ENCODE data around the gene WFIKKN1. TPM values are rescaled to one million over a fixed set of nuclear protein-coding genes. Genes with fewer than 3 reads are reported as not detected.
"Not testable (repeated sequence)": the region's sequence is repeated elsewhere in the genome, so short reads cannot be mapped to it uniquely, and the experiment has no call there.

The WFIKKN1 gene
- total and polyA plus RNA-seq, 10 donors = 0.15 to 1.8 (median 0.94) TPM

- Histone ChIP-seq H3K4me1 (peaks cover 9 to 60% (median 38%) of the 10 kb centered on the region in 6 donors), H3K27ac (no peak overlapping the region)
- 55 to 79% (median 68%) methylated on average over 27 to 34 of the region's 34 CpGs for WGBS, 5 donors
Measured at GRCh38 chr16:595942-596735, 34.6 kb upstream of the WFIKKN1 start.

GRCh38 chr16:596736-597060 is 34.1 kb upstream of the WFIKKN1 start:
- H3K9me3 ChIP-seq = no peaks in the 10 kb centered on the region
- intact Hi-C loops (cut with DNase I; ENCODE audit: low total_unique reads) = no loop called here
- no peak overlapping the region for H3K4me3 ChIP-seq
- DNase-seq = no peak
- no peak for TF ChIP-seq POLR2AphosphoS5 (IDR thresholded peaks at IDR 0.05)
- no peak for TF ChIP-seq CTCF (IDR thresholded peaks at IDR 0.05 in 8 of 11, conservative IDR thresholded peaks at IDR 0.05 in 3 of 11)
- peaks cover 0 to 58% (median 2%) of the 10 kb centered on the region in 6 donors for H3K36me3 ChIP-seq
- H3K4me1 ChIP-seq = peaks cover 9 to 54% (median 33%) of the 10 kb centered on the region in 6 donors
- WGBS, 5 donors = 90 to 96% (median 93%) methylated on average over 12 of the region's 12 CpGs
- no peak overlapping the region for H3K27ac ChIP-seq
- H3K27me3 ChIP-seq (replicated peaks in 1 of 7) = no peaks in the 10 kb centered on the region

More at GRCh38 chr16:595942-596735, 34.6 kb upstream of the WFIKKN1 start:
- H3K9me3 ChIP-seq = no peaks in the 10 kb centered on the region
- TF ChIP-seq POLR2AphosphoS5 (IDR thresholded peaks at IDR 0.05) = no peak
- TF ChIP-seq POLR2A (IDR thresholded peaks at IDR 0.05) = no peak
- no peak for TF ChIP-seq CTCF (IDR thresholded peaks at IDR 0.05 in 8 of 11, conservative IDR thresholded peaks at IDR 0.05 in 3 of 11)
- peaks cover 0 to 55% (median 2%) of the 10 kb centered on the region in 6 donors for H3K36me3 ChIP-seq
- DNase-seq = no peak
- intact Hi-C loops (cut with DNase I; ENCODE audit: low total_unique reads) = no loop called here
- H3K4me3 ChIP-seq = no peak overlapping the region
- no peaks in the 10 kb centered on the region for H3K27me3 ChIP-seq (replicated peaks in 1 of 7)

- DNase-seq; H3K27ac ChIP-seq; H3K9me3 ChIP-seq; H3K4me3 ChIP-seq; H3K27me3 ChIP-seq (replicated peaks in 1 of 7); intact Hi-C loops (cut with DNase I; ENCODE audit: low total_unique reads): not testable (repeated sequence)
- Histone ChIP-seq H3K36me3 (peaks cover 0 to 58% (median 2%) of the 10 kb centered on the region in 6 donors), H3K4me1 (peaks cover 8 to 45% (median 23%) of the 10 kb centered on the region in 6 donors)
- 94 to 98% (median 96%) methylated on average over 6 to 7 of the region's 7 CpGs for WGBS, 5 donors
Measured at GRCh38 chr16:597655-598054, 33.1 kb upstream of the WFIKKN1 start.

GRCh38 chr16:598823-599739 is 31.7 kb upstream of the WFIKKN1 start:
- peaks cover 0 to 30% (median 11%) of the 10 kb centered on the region in 6 donors for H3K4me1 ChIP-seq
- intact Hi-C loops (cut with DNase I; ENCODE audit: low total_unique reads) = no loop called here
- H3K4me3 ChIP-seq = no peak overlapping the region
- TF ChIP-seq POLR2AphosphoS5 (IDR thresholded peaks at IDR 0.05) (no peak), CTCF (IDR thresholded peaks at IDR 0.05 in 8 of 11, conservative IDR thresholded peaks at IDR 0.05 in 3 of 11) (no peak), POLR2A (IDR thresholded peaks at IDR 0.05) (no peak)
- H3K27me3 ChIP-seq (replicated peaks in 1 of 7) = no peaks in the 10 kb centered on the region
- no peaks in the 10 kb centered on the region for H3K9me3 ChIP-seq
- DNase-seq = no peak
- no peak overlapping the region for H3K27ac ChIP-seq
- 96 to 98% (median 98%) methylated on average over 27 to 43 of the region's 43 CpGs for WGBS, 5 donors
- peaks cover 0 to 45% (median 2%) of the 10 kb centered on the region in 6 donors for H3K36me3 ChIP-seq

Data from spleen (tissue), 11 donors.